Esophagus squamous epithelium (tissue), 4 donors: Measurements from ENCODE around the gene SOX1.

ENCODE experiments used
- CTCF ChIP-seq, 6 experiments: fragments of 450-650 bp in 4 of 6; fragments of 200-600 bp in 2 of 6; sonication (generic) in 2 of 6; IDR thresholded peaks; one replicate each; pipeline ENCODE4 v1.5.1; 2016 to 2019; ENCODE audit warnings: antibody characterized with exemption in 6 of 6, mild to moderate bottlenecking in 4 of 6, moderate library complexity in 4 of 6
- POLR2A ChIP-seq, 4 donors: fragments of 450-650 bp; IDR thresholded peaks; one replicate each; pipeline ENCODE4 v1.6.1; 2017; ENCODE audit warnings: antibody characterized with exemption in 4 of 4, mild to moderate bottlenecking in 4 of 4, moderate library complexity in 3 of 4

GRCh38 chr13:112104881-112105234 is 37.9 kb downstream of the SOX1 start:
- TF ChIP-seq CTCF (IDR thresholded peaks at IDR 0.05) (no peak), POLR2A (IDR thresholded peaks at IDR 0.05) (no peak)
